ENCODE measurements around the gene HMCN1.

GRCh38 chr1:186189156-186189555 is 455.0 kb downstream of the HMCN1 start:
- TF ChIP-seq CTCF (IDR thresholded peaks at IDR 0.05) = no peak
- no peak for TF ChIP-seq POLR2AphosphoS5 (IDR thresholded peaks at IDR 0.05)
- no peak for TF ChIP-seq POLR2A (IDR thresholded peaks at IDR 0.05)
- TF ChIP-seq EP300 (IDR thresholded peaks at IDR 0.05) = no peak

Measured in stomach (tissue), 4 donors.